Vagina (tissue), 2 donors: Measurements from ENCODE around the gene TEX2. TPM values are rescaled to one million over a fixed set of nuclear protein-coding genes. Genes with fewer than 3 reads are reported as not detected.

Source experiments
- DNase-seq, 2 donors: peaks; one replicate each; pipeline ENCODE4 v3.0.0-alpha.2; 2017; ENCODE audit errors: extremely low spot score in 2 of 2
- H3K27ac ChIP-seq: fragments of 200-600 bp; sonication (generic); one replicate; pipeline ENCODE4 v1.5.1; 2019
- H3K27me3 ChIP-seq: fragments of 200-600 bp; sonication (generic); one replicate; pipeline ENCODE4 v1.5.1; 2019
- H3K36me3 ChIP-seq, 2 donors: fragments of 200-600 bp; sonication (generic); one replicate each; pipeline ENCODE4 v1.5.1; 2017 to 2019
- H3K4me1 ChIP-seq: fragments of 200-600 bp; sonication (generic); one replicate; pipeline ENCODE4 v1.5.1; 2019
- H3K4me3 ChIP-seq, 2 donors: fragments of 200-600 bp; sonication (generic); 1 replicate in 1 of 2; 2 replicates in 1 of 2; pipeline ENCODE4 v1.5.1; 2016 to 2019
- H3K9me3 ChIP-seq: fragments of 200-600 bp; sonication (generic); one replicate; pipeline ENCODE4 v1.5.1; 2019
- POLR2A ChIP-seq, 2 donors: fragments of 450-650 bp; IDR thresholded peaks; one replicate each; pipeline ENCODE4 v1.6.1; 2017; ENCODE audit warnings: antibody characterized with exemption in 2 of 2, mild to moderate bottlenecking in 2 of 2, moderate library complexity in 2 of 2
- POLR2AphosphoS5 ChIP-seq, 2 donors: sonication (generic); formaldehyde crosslinking; IDR thresholded peaks; one replicate each; pipeline ENCODE4 v1.9.0; 2017; ENCODE audit warnings: antibody characterized with exemption in 2 of 2, mild to moderate bottlenecking in 2 of 2, low read depth in 1 of 2; ENCODE audit not compliant: insufficient read depth in 1 of 2
- intact Hi-C: fragments of 100-400 bp; cut with DNase I; formaldehyde crosslinking; loops from one replicate; pipeline ENCODE4 v1.15.1; 2023
- total RNA-seq: library from RNA; depleted of rRNA; stranded (reverse); fragments of >200 nt; gene quantifications from one replicate; pipeline ENCODE4 v1.2.3, GENCODE V29; 2016
- TF ChIP-seq, protein P1 (sequence below), 3 experiments: fragments of 450-650 bp in 2 of 3; fragments of 200-600 bp in 1 of 3; sonication (generic) in 1 of 3; IDR thresholded peaks; one replicate each; pipeline ENCODE4 v1.5.1; 2017 to 2019; ENCODE audit warnings: antibody characterized with exemption in 3 of 3, mild to moderate bottlenecking in 2 of 3, moderate library complexity in 2 of 3

The TEX2 gene
- total RNA-seq, 1 donor from 2014 or later: 32.4 TPM

DNA sequence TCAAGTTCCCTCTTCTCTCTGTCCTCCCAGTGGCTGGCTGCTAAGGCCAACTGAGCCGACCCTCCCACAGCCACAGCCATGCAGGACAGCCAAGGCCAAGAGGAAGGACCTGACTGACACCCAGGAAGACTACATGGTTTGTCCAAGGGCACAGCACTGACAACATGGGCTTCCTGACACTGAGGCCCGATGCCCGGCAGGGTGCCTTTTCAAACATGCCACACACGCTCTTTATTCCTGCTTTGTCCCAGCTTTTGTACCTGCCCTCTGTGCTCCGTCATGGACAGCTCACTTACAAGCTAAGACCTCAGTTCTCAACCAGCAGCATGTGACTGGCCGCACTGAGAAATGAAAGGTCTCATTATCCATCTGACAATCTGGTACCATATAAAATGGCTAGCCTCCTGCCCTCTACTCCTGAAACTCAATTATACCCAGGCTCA lies 45.8 kb downstream of the TEX2 start:
- Histone ChIP-seq H3K4me1 (peaks cover 55% of the 10 kb centered on the region), H3K9me3 (no peaks in the 10 kb centered on the region), H3K27me3 (no peaks in the 10 kb centered on the region), H3K36me3 (peaks cover 0 to 11% of the 10 kb centered on the region in 2 donors), H3K4me3 (no peak overlapping the region), H3K27ac (peak overlapping the region; percentile 54)
- DNase-seq: no peak
- intact Hi-C loops: no loop called here
- TF ChIP-seq, protein P1, sequence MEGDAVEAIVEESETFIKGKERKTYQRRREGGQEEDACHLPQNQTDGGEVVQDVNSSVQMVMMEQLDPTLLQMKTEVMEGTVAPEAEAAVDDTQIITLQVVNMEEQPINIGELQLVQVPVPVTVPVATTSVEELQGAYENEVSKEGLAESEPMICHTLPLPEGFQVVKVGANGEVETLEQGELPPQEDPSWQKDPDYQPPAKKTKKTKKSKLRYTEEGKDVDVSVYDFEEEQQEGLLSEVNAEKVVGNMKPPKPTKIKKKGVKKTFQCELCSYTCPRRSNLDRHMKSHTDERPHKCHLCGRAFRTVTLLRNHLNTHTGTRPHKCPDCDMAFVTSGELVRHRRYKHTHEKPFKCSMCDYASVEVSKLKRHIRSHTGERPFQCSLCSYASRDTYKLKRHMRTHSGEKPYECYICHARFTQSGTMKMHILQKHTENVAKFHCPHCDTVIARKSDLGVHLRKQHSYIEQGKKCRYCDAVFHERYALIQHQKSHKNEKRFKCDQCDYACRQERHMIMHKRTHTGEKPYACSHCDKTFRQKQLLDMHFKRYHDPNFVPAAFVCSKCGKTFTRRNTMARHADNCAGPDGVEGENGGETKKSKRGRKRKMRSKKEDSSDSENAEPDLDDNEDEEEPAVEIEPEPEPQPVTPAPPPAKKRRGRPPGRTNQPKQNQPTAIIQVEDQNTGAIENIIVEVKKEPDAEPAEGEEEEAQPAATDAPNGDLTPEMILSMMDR (IDR thresholded peaks at IDR 0.05): no peak
- TF ChIP-seq POLR2A (IDR thresholded peaks at IDR 0.05): no peak

DNA sequence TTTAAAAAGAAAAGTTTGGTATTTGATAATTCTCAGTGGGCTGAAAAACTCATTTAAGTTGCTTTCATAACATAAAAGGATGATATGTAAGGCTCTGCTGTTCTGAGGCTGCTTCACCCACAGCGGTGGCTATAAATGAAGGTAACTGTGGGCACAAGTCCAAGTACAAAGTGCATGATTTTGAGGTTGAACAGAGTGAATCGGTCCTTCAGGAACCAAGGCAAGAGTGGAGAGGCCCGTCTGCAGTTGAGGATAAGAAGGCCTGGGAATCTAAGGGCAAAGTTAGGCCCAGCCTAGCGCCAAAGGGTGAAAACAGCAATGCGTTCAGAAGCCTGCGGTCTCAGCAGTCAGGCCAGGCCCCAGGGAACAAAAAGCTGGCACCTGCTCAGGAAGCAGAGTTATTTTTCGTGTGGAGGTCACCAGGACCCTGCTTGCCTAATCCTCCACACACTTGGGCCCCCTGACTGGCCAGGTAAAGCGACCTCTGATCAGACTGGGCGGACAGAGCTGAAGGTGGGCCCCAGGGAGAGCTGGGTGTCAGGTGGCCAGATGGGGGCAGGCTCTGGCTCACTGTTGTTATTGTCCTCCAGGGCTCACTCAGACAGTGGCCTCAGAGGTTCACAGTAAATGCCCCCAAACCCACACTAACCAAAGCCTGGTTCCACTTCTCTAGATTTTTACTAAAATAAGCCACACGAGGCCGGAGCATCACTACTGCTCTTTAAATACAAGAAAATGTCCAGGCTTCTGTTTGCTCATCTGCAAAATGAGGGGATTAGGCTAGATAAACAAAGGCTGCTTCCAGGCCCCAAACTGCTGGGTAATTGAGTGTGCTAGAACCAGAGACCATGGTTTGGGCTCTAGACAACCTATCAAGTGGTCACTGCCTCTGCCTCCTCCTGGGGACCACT lies 46.5 kb downstream of the TEX2 start:
- H3K27ac ChIP-seq: peak overlapping the region; percentile 54
- TF ChIP-seq POLR2A (IDR thresholded peaks at IDR 0.05): no peak
- TF ChIP-seq, protein P1 (IDR thresholded peaks at IDR 0.05): no peak
- TF ChIP-seq POLR2AphosphoS5 (IDR thresholded peaks at IDR 0.05; ENCODE audit: insufficient read depth in 1 of 2, low read depth in 1 of 2): no peak
- H3K27me3 ChIP-seq: no peaks in the 10 kb centered on the region
- peaks cover 0 to 11% of the 10 kb centered on the region in 2 donors for H3K36me3 ChIP-seq
- intact Hi-C loops: no loop called here
- H3K4me1 ChIP-seq: peaks cover 55% of the 10 kb centered on the region
- no peak for DNase-seq
- no peaks in the 10 kb centered on the region for H3K9me3 ChIP-seq
- H3K4me3 ChIP-seq: no peak overlapping the region

DNA sequence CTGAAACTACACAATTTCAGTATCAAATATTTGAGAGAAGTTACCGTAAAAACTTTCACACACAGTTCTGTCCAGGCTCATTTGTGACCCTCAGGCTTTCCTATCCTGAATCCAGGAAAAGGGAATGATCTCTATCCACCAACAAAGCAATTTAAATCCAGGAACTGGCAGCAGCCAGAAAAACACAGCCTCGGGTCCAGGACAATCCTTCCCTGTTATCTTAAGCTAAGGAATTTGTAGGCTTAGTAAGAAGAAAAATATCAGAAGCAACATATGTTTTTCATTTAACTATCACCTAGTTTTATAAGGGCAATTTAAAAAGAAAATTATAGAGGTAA lies 47.1 kb downstream of the TEX2 start:
- Histone ChIP-seq H3K9me3 (no peaks in the 10 kb centered on the region), H3K27ac (peak overlapping the region; percentile 52), H3K4me1 (peaks cover 52% of the 10 kb centered on the region), H3K36me3 (peaks cover 0 to 11% of the 10 kb centered on the region in 2 donors), H3K4me3 (no peak overlapping the region), H3K27me3 (no peaks in the 10 kb centered on the region)
- TF ChIP-seq POLR2AphosphoS5 (IDR thresholded peaks at IDR 0.05; ENCODE audit: insufficient read depth in 1 of 2, low read depth in 1 of 2) (no peak), POLR2A (IDR thresholded peaks at IDR 0.05) (no peak)
- TF ChIP-seq, protein P1 (IDR thresholded peaks at IDR 0.05): no peak
- intact Hi-C loops: no loop called here
- DNase-seq: no peak

DNA sequence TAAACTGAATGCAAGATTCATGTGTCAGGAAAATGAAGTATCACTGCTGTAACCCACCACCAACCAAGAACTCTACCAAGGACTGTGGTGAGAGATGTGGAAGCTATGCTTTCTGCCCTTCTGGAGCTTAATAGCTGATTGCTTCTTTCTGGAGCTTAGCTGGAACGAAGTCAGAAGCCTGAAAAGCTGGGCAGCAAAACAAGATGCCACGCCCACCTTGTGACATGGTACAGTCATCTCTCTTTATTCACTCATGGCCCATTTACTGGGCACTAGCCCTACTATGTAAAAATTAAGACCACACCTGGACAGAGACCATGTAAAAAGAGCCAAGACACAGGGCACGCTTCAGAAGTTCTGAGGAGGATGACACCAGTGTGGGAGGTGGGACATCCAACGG lies 48.1 kb downstream of the TEX2 start:
- no peak for DNase-seq
- H3K4me3 ChIP-seq: no peak overlapping the region
- TF ChIP-seq, protein P1 (IDR thresholded peaks at IDR 0.05): no peak
- no peak for TF ChIP-seq POLR2AphosphoS5 (IDR thresholded peaks at IDR 0.05; ENCODE audit: insufficient read depth in 1 of 2, low read depth in 1 of 2)
- peaks cover 46% of the 10 kb centered on the region for H3K4me1 ChIP-seq
- no peak overlapping the region for H3K27ac ChIP-seq
- H3K9me3 ChIP-seq: no peaks in the 10 kb centered on the region
- peaks cover 0 to 11% of the 10 kb centered on the region in 2 donors for H3K36me3 ChIP-seq
- no peaks in the 10 kb centered on the region for H3K27me3 ChIP-seq
- intact Hi-C loops: no loop called here
